GM23248 (cell line): Measurements from ENCODE around the gene ZFP82. TPM values are rescaled to one million over a fixed set of nuclear protein-coding genes. Genes with fewer than 3 reads are reported as not detected.
A peak's percentile ranks its signal among the peaks of the same experiment; 100 is the strongest.

Experiments
- DNase-seq: peaks from one replicate; pipeline ENCODE4 v3.0.0-alpha.2; 2015
- H2AFZ ChIP-seq: fragments of 200-600 bp; sonication (generic); 2 replicates; pipeline ENCODE4 v1.6.1; 2016; ENCODE audit warnings: antibody characterized with exemption
- H3F3A ChIP-seq: fragments of 200-600 bp; sonication (generic); 2 replicates; pipeline ENCODE4 v1.6.1; 2016; ENCODE audit warnings: mild to moderate bottlenecking, antibody characterized with exemption, mixed run types; ENCODE audit not compliant: insufficient read depth
- H3K27ac ChIP-seq: fragments of 200-600 bp; sonication (generic); 2 replicates; pipeline ENCODE4 v1.5.1; 2016; ENCODE audit warnings: mild to moderate bottlenecking
- H3K27me3 ChIP-seq: fragments of 200-600 bp; sonication (generic); replicated peaks from 2 replicates; pipeline ENCODE4 v1.6.1; 2016; ENCODE audit warnings: mild to moderate bottlenecking; ENCODE audit not compliant: insufficient read depth
- H3K36me3 ChIP-seq: fragments of 200-600 bp; sonication (generic); 2 replicates; pipeline ENCODE4 v1.6.1; 2016; ENCODE audit warnings: low read depth, mild to moderate bottlenecking
- H3K4me1 ChIP-seq: fragments of 200-600 bp; sonication (generic); 2 replicates; pipeline ENCODE4 v1.6.1; 2016; ENCODE audit warnings: mild to moderate bottlenecking; ENCODE audit not compliant: insufficient read depth
- H3K4me2 ChIP-seq: fragments of 200-600 bp; sonication (generic); one replicate; pipeline ENCODE4 v1.6.1; 2016; ENCODE audit warnings: mild to moderate bottlenecking; ENCODE audit not compliant: unreplicated experiment
- H3K4me3 ChIP-seq: fragments of 200-600 bp; sonication (generic); 2 replicates; pipeline ENCODE4 v1.5.1; 2016; ENCODE audit warnings: mild to moderate bottlenecking
- H3K79me2 ChIP-seq: fragments of 200-600 bp; sonication (generic); 2 replicates; pipeline ENCODE4 v1.6.1; 2016; ENCODE audit warnings: mild to moderate bottlenecking; ENCODE audit not compliant: insufficient read depth
- H3K9ac ChIP-seq: fragments of 200-600 bp; sonication (generic); 2 replicates; pipeline ENCODE4 v1.6.1; 2016; ENCODE audit warnings: mild to moderate bottlenecking
- H3K9me2 ChIP-seq: fragments of 200-600 bp; sonication (generic); 2 replicates; pipeline ENCODE4 v1.6.1; 2016; ENCODE audit warnings: mixed run types, mild to moderate bottlenecking, moderate library complexity; ENCODE audit not compliant: insufficient read depth
- H3K9me3 ChIP-seq: fragments of 200-600 bp; sonication (generic); one replicate; pipeline ENCODE4 v1.6.1; 2017; ENCODE audit warnings: low read depth
- H4K20me1 ChIP-seq: fragments of 200-600 bp; sonication (generic); 2 replicates; pipeline ENCODE4 v1.6.0; 2016; ENCODE audit not compliant: insufficient read depth
- EZH2 ChIP-seq: fragments of 200-600 bp; sonication (generic); IDR thresholded peaks from 2 replicates; pipeline ENCODE4 v1.6.1; 2018; ENCODE audit warnings: antibody characterized with exemption, mild to moderate bottlenecking; ENCODE audit not compliant: insufficient read depth, poor library complexity, severe bottlenecking
- EZH2phosphoT487 ChIP-seq: fragments of 200-600 bp; sonication (generic); IDR thresholded peaks from 2 replicates; pipeline ENCODE4 v1.6.1; 2018; ENCODE audit warnings: antibody characterized with exemption, moderate library complexity, mild to moderate bottlenecking, low read depth; ENCODE audit not compliant: insufficient read depth
- WGBS, 2 experiments: methylation state at CpG; one replicate each; pipeline ENCODE4 v1.1.6; 2015 to 2017; ENCODE audit warnings: low lambda C conversion rate in 2 of 2, low coverage in 1 of 2; ENCODE audit errors: missing lambda C conversion rate in 2 of 2; 5-methylcytosine and 5-hydroxymethylcytosine counted together
- in situ Hi-C: fragments of 300-500 bp; cut with MboI; formaldehyde crosslinking; loops from 2 replicates; pipeline ENCODE4 v1.15.0; 2020
- polyA plus RNA-seq: library from polyadenylated mRNA; unstranded; fragments of >200 nt; fragmentation: Nextera tagmentation; extraction: Ambion mirVana; gene quantifications from 2 replicates; pipeline ENCODE4 v1.2.1, GENCODE V29; 2016
- total RNA-seq: library from RNA; depleted of rRNA; stranded (reverse); fragments of >200 nt; shearing (Covaris generic); gene quantifications from 2 replicates; pipeline ENCODE4 v1.2.3, GENCODE V29; 2014

ZFP82 gene
- total and polyA plus RNA-seq, 2 experiments from 2014 or later: 9.4 to 9.9 TPM

DNA sequence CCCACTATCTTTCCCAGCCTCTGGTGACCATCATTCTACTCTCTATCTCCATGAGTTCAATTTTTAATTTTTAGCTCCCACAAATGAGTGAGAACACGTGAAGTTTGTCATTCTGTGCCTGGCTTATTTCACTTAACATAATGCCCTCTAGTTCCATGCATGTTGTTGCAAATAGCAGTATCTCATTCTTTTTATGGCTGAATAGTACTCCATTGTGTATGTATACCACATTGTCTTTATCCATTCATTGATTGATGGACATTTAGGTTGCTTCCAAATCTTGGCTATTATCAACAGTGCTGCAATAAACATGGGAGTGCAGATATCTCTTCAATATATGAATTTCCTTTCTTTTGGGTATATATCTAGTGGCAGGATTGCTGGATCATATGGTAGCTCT is 22.9 kb upstream of the ZFP82 start:
- Histone ChIP-seq H3K27ac (no peak overlapping the region), H3K9me2 (no peaks in the 10 kb centered on the region), H3K36me3 (peaks cover 9% of the 10 kb centered on the region), H3K4me1 (no peaks in the 10 kb centered on the region), H3K9ac (no peak overlapping the region), H3K4me2 (no peak overlapping the region), H3K79me2 (no peaks in the 10 kb centered on the region), H3K27me3 (no peaks in the 10 kb centered on the region), H3F3A (no peaks in the 10 kb centered on the region), H3K4me3 (no peak overlapping the region), H2AFZ (no peak overlapping the region), H3K9me3 (peaks cover 8% of the 10 kb centered on the region), H4K20me1 (no peaks in the 10 kb centered on the region)
- in situ Hi-C loops: no loop called here
- 40 to 51% methylated on average over 1 of the region's 1 CpG for WGBS, 2 experiments
- no peak for DNase-seq
- TF ChIP-seq EZH2 (no peak), EZH2phosphoT487 (no peak)

DNA sequence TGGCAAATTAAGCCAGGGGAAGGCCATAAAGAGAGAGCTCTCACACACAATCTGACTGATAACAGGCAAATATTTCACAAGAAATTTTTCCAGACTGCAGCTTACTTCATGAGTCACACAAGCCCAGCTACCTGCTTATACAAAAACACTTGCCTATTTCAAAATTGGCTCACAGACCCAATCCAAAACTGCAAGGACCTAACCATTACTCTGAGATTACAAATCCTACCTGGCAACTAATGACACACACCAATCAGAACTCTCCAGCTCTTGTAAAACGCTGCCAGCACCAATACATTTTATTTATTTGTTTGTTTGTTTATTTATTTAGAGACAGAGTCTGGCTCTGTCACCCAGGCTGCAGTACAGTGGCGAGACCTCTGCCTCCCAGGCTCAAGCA is 18.1 kb upstream of the ZFP82 start:
- 3 to 5% methylated on average over 2 of the region's 2 CpGs for WGBS, 2 experiments
- DNase-seq: peak; percentile 28

DNA sequence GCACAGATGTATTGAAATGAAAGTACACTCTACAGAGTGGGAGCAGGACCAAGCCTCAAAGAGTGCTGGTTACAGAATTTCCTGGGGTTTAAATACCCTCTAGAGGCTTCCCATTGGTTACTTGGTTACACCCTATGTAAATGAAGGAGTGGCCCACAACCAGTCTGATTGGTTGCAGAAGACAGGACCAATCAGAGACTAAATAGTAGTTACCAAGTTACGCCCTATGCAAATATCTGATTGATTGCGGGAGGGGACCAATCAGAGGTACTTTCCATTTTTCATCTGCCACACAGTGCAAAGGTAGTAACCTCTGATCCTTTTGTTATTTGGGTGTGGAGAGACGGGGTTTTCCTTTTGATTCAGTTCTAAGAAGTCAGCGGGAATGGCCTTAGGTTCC is 5.5 kb upstream of the ZFP82 start:
- no peaks in the 10 kb centered on the region for H3K36me3 ChIP-seq
- WGBS, 2 experiments: 68 to 70% methylated on average over 4 of the region's 4 CpGs
- H3K4me1 ChIP-seq: no peaks in the 10 kb centered on the region
- H3K27ac ChIP-seq: no peak overlapping the region
- H3K79me2 ChIP-seq: no peaks in the 10 kb centered on the region
- H2AFZ ChIP-seq: no peak overlapping the region
- TF ChIP-seq EZH2phosphoT487 (no peak), EZH2 (no peak)
- H3K9me2 ChIP-seq: no peaks in the 10 kb centered on the region
- H3K4me2 ChIP-seq: no peak overlapping the region
- H4K20me1 ChIP-seq: no peaks in the 10 kb centered on the region
- H3F3A ChIP-seq: 0 out of 2 replicates have a peak, but pooled peaks cover 6% of the 10 kb centered on the region
- no peaks in the 10 kb centered on the region for H3K27me3 ChIP-seq
- in situ Hi-C loops: no loop called here
- no peak for DNase-seq
- H3K9me3 ChIP-seq: no peaks in the 10 kb centered on the region
- H3K9ac ChIP-seq: no peak overlapping the region
- H3K4me3 ChIP-seq: no peak overlapping the region

More for the DNA sequence above, 18.1 kb upstream of the ZFP82 start:
- Histone ChIP-seq H4K20me1 (no peaks in the 10 kb centered on the region), H3K27me3 (no peaks in the 10 kb centered on the region), H3K4me1 (no peaks in the 10 kb centered on the region), H3F3A (no peaks in the 10 kb centered on the region), H2AFZ (no peak overlapping the region), H3K36me3 (no peaks in the 10 kb centered on the region), H3K4me2 (no peak overlapping the region), H3K79me2 (no peaks in the 10 kb centered on the region), H3K9me3 (no peaks in the 10 kb centered on the region), H3K9me2 (no peaks in the 10 kb centered on the region), H3K4me3 (no peak overlapping the region), H3K27ac (no peak overlapping the region), H3K9ac (no peak overlapping the region)
- no peak for TF ChIP-seq EZH2phosphoT487
- TF ChIP-seq EZH2: no peak
- in situ Hi-C loops: no loop called here

DNA sequence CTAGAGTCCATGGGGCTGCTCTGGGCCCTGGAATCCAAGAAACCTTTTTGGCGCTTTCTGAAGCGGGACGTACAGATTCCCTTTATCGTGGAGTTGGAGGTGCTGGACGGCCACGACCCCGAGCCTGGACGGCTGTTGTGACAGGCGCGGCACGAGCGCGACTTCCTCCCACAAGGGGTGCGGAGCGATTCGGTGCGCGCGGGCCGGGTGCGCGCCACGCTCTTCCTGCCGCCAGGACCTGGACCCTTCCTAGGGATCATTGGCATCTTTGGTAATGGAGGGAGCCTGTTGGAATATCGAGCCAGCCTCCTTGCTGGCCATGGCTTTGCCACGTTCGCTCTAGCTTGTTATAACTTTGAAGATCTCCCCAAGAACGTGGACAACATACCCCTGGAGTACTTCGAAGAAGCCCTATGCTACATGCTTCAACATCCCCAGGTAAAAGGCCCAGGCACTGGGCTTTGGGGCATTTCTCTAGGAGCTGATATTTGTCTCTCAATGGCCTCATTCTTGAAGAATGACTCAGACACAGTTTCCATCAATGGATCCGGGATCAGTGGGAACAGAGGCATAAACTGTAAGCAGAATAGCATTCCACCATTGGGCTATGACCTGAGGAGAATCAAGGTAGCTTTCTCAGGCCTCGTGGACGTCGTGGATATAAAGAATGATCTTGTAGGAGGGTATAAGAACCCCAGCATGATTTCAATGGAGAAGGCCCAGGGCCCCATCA is 3.5 kb upstream of the ZFP82 start:
- H3K4me1 ChIP-seq: peaks cover 8% of the 10 kb centered on the region; the same call in 1 of the 2 replicates
- peak overlapping the region; percentile 96 for H2AFZ ChIP-seq
- H3F3A ChIP-seq: 0 out of 2 replicates have a peak, but pooled peaks cover 6% of the 10 kb centered on the region
- H3K36me3 ChIP-seq: no peaks in the 10 kb centered on the region
- H3K9ac ChIP-seq: 0 out of 2 replicates have a peak overlapping the region, but pooled peaks have one; percentile 28
- H4K20me1 ChIP-seq: no peaks in the 10 kb centered on the region
- H3K79me2 ChIP-seq: peaks cover 12% of the 10 kb centered on the region
- no peaks in the 10 kb centered on the region for H3K9me3 ChIP-seq
- in situ Hi-C loops: no loop called here
- TF ChIP-seq EZH2: no peak
- no peak for TF ChIP-seq EZH2phosphoT487
- peak; percentile 9 for DNase-seq
- no peaks in the 10 kb centered on the region for H3K9me2 ChIP-seq
- H3K4me2 ChIP-seq: peak overlapping the region; percentile 79
- no peaks in the 10 kb centered on the region for H3K27me3 ChIP-seq
- H3K27ac ChIP-seq: no peak overlapping the region
- WGBS, 2 experiments: 18 to 19% methylated on average over 33 of the region's 33 CpGs
- H3K4me3 ChIP-seq: peak overlapping the region; percentile 75
